ENCODE measurements around the gene TCF7L1.

The TCF7L1 gene

DNA sequence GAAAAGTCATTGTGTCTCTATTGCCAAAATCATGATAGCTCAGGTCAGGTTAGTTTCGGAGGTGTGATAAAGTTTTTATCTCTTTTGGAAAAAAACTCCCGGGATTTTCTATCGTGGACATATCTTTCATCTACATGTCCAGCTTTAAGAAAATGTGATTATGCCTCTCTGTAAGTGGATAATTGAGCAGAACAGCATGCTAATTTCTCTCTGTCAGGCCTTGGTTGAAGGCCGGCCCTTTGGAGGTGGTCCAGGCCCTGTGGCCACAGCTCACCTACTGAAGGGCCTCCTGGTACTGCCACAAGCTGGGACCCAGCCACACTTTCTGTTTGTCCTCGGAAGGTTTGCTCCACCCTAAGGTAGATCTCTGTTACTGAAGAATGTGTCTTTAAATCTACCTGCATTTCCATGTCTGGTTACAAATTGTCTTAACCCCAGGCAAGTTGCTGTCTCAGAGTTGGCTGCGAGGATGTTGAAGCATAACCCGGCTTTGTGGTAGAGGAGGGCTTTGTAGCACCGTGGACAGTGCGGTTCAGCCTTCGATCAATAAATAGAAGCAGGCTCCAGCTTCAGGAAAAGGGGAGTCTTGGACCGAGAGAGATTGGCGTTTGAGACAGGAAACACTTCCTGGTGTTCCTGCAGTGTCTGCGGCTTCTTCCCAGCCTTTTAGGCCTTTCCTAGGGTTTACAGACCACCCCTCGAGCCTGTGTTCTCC is 25.5 kb downstream of the TCF7L1 start:
- no peak overlapping the region for H3K4me3 ChIP-seq (ENCODE audit: low read depth, low read length)
- no peak for DNase-seq (ENCODE audit: low read depth)

DNA sequence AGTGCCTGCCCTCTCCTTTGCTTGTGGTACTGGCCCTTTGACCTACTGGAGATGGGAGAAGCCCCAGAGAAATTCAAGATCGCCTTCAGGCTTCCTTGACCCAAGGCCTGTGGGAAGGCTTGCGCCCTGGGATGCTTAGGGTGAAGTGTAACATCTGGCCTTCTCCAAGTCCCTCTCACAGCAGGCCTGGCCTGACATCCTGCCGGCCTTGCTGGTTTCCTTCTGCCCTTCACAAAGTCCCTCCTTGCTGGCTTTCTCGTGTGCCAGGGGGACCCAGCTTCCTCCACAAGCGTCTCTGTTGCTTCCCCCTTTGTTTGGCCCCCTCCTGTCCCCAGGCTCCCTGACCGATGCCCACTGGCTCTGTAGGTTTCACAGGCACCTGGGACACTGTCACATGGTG is 26.4 kb downstream of the TCF7L1 start:
- no peak overlapping the region for H3K4me3 ChIP-seq (ENCODE audit: low read depth, low read length)
- DNase-seq (ENCODE audit: low read depth), result no peak

DNA sequence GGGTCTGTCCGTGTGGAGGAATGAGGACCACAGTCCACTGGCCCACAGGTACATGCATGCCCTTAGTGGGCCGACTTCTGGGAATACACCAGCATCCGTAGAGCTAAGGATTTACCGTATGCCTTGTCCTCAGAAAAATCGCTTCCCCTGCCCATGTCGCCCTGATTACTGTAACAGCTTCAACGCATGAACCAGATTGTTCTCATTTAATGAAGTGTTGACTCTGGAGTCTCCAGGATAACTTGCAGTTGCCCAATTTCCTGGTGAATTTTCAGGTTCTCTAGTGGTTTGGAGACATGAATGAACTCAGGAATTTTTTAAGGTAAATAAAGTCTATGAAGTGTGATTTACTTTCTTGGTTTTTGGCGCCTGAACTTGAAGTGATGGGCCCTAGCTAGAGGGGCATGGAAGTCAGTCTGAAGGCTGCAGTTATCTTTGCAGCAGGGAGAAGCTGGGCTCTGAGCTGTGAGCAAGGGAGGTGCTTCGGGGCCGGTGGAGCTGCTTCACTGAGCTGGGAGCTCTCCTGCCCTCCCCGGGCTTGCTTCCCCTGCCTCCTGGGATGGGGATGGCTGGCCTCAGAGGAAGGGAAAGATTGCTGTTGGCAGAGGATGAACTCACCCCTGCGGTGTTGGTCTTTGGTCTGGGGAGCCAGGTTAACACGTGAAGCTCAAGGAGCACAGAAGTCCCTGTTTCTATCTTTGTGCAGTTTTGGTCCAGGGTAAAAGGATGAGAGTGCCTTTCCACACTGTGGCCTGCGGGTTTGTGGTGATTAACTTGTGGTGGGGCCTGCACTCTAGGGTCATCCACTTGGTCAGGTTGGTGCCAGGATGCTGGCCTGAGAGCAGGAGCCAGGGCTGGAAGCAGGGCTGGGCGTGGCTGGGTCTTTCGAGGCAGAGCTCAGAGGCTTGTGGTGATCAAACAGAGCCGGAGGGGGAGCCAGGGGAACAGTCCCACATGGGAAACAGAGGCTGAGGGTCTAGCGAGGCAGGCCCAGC is 28.1 kb downstream of the TCF7L1 start:
- DNase-seq (ENCODE audit: low read depth), result no peak
- H3K4me3 ChIP-seq (ENCODE audit: low read depth, low read length), result no peak overlapping the region

DNA sequence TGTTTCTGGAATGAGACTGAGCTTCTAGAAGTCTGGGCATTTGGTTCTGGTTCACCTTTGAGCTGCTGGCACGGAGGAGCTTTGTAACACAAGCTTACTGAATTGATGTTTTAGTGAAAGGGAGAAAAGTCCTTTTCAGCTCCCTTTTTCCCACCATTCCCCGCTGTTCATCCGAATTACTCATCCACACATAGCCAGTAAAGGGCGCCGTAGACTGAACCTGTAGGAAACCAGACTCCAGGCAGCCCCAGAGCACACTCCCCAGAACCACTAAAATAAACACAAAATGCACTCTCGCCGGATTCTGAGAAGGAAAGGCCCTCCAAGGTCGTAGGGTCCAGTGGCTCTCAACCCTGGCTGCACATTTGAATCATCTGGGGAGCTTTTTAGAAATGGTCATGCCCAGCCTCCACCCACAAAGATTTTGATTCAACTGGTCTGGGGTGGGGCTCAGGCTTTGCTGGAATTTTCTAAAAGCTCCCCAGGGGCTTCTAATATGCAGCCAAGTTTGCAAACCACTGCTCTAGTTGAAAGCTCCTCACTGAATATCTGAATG is 29.6 kb downstream of the TCF7L1 start:
- peak; percentile 83 for DNase-seq (ENCODE audit: low read depth)
- no peak overlapping the region for H3K4me3 ChIP-seq (ENCODE audit: low read depth, low read length)

DNA sequence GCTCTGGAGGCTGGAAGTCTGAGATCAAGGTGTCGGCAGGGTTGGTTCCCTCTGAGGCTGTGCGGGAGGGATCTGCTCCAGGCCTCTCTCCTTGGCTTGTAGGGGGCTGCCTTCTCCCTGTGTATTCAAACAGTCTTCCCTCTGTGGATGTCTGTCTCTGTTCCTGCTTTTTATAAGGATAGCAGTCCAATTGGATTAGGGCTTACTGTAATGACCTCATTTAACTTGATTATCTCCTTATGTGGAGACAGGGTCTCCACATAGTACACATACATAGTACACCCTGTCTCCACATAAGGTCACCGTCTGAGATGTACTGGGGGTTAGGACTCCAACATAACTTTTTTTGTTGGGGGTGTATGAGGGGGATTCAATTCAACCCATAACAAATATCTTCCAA is 30.5 kb downstream of the TCF7L1 start:
- DNase-seq (ENCODE audit: low read depth), result no peak

DNA sequence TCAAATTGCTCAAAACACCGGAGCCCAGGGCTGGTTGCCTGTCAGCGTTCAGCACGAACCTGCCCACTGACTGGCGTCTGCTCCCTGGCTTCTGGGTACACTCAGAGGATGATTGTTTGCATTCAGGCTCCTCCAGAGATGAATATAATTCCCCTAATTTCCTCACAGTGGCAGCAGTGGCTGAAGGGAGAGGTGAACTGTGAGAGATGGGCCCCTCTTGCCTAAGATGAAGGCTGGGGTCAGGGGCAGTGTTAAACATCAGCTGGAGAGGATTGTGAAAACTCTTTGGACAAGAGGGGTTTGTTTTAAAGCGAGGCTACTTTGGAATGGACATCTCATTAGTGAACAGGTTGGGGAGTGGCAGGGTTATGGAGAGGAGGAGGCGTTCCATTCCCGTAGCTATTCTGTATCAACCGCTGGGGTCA is 31.0 kb downstream of the TCF7L1 start:
- H3K4me3 ChIP-seq (ENCODE audit: low read depth, low read length), result no peak overlapping the region
- no peak for DNase-seq (ENCODE audit: low read depth)

More for the DNA sequence above, 30.5 kb downstream of the TCF7L1 start:
- H3K4me3 ChIP-seq (ENCODE audit: low read depth, low read length), result no peak overlapping the region

DNA sequence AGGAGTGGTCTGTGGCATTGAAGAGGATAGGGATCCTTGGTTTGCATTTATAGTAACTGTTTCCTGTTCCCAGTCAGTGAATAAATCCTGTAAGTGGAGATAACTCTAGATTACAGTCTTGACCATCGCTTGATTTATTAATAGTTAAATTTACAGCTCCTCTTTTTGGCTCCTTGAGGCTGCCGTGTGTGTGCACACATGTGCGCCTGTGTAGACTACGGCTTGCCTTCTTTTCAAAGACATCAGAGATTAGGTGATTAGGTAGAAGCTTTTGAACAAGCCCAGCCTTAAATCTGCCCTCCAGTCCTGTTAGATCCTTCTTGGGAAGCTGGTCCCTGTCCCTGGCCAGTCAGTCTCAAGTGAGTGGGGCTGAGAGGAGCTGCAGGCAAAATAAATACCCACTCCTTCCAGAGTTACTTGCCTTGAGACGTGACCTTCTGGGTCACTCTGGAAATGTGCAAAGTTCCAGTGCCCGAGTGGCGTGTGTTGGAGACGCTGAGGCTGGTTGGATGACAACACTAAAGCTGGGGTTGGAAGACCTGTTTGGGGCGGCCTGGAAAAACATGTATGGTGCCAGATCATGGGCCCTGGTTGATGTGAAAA is 32.0 kb downstream of the TCF7L1 start:
- no peak for DNase-seq (ENCODE audit: low read depth)
- no peak overlapping the region for H3K4me3 ChIP-seq (ENCODE audit: low read depth, low read length)

DNA sequence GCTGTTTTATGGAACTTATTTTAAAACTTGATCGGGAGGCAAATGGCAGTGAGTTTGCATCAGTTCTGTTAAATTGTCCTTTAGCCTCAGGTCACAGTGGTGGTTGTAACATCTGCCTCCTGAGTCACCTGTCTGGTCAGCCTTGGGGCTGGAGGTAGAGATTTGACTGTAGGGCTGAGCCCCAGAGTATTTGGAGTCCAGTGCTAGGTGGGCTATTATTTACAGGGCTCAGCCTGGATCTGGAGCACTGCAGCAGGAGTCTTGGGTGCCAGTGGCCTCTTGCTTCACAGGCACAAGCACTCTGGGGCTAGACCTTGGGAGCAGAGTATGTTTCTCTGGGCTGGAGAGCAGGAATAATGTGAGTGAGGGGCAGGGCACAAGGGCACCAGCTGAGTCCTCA is 32.8 kb downstream of the TCF7L1 start:
- no peak for DNase-seq (ENCODE audit: low read depth)
- no peak overlapping the region for H3K4me3 ChIP-seq (ENCODE audit: low read depth, low read length)

DNA sequence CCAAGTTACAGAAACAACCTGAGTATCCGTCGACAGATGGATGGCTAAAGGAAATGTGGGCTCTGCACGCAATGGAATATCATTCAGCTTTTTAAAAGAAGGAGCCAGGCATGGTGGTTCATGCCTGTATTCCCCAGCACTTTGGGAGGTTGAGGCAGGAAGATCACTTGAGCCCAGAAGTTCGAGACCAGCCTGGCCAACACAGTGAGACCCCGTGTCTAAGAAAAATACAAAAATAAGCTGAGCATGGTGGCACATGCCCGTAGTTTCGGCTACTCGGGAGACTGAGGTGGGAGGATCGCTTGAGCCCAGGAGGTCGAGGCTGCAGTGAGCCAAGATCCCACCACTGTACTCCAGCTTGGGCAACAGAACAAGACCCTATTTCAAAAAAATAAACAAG is 34.3 kb downstream of the TCF7L1 start:
- H3K4me3 ChIP-seq (ENCODE audit: low read depth, low read length), result no peak overlapping the region
- no peak for DNase-seq (ENCODE audit: low read depth)

DNA sequence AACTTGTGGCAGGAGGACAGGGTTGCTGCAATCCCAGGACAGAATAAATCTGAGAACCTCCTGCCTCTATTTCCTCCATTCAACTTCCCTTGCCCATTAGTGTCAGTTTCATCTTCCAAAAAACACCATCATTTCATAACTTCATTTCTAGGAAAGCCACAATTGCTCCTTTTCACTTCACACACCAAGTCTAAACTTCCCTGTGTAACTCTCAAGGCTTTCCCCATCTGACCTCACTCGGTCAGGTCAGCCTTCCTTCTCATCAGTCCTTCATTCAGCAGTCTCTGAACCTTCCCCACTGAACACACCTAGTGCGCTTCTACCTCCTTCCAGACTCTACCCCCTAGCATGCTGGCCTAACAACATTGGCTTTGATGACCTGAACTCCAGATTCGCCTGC is 35.8 kb downstream of the TCF7L1 start:
- no peak for DNase-seq (ENCODE audit: low read depth)
- no peak overlapping the region for H3K4me3 ChIP-seq (ENCODE audit: low read depth, low read length)

DNA sequence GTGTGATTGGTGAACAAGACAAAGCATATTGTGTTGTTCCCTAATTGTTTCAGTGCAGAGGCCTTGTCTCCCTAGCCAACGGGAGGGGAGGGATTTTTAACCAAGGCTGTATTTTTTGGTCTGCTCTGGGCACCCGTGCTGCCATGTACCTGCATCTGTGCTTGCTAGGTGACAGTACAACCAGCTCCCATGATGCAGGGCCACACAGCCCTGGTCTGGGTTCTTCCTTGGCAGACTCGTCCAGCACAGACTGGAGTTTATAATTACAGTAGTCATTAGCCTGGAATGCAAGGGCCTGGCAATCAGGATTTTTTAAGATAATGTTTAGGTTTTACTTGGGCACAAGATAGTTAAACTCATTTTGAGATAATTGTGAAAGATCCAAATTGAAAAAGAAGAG is 36.4 kb downstream of the TCF7L1 start:
- DNase-seq (ENCODE audit: low read depth), result no peak
- H3K4me3 ChIP-seq (ENCODE audit: low read depth, low read length), result no peak overlapping the region

DNA sequence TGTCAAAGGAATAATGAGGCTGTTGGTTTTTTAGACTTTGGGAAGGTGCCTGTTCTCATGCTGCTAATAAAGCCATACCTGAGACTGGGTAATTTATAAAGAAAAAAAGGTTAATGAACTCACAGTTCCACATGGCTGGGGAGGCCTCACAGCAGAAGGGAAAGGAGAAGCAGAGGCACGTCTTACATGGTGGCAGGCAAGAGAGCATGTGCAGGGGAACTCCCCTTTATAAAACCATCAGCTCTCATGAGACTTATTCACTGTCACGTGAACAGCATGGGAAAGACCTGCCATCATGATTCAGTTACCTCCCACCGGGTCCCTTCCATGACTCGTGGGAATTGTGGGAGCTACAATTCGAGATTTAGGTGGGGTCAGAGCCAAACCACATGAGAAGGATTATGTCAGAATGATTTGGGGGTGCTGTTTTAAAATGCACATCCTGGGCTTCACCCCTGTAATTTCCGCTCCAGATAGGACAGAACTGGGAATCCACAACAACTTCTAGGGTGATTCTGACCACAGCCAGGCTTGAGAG is 37.8 kb downstream of the TCF7L1 start:
- DNase-seq (ENCODE audit: low read depth), result no peak
- no peak overlapping the region for H3K4me3 ChIP-seq (ENCODE audit: low read depth, low read length)

DNA sequence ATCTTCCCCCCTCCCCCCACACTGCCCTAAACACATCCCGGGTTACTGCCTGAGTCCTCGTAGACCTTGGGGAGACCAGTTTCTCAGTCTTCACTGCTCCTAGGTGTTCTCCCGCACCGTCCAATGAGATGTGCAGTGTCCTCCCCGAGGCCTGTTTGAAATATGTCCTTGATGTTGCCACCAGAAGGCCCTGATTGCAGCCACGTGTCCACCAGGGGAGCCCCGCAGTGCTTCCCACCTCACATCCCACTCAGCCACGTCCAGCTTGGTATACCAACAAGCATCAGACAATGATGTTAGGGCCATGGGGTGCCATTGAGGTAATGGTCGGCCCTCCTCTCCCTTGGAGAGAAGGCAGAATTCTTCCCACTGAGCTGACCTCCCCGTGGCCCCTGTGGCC is 38.7 kb downstream of the TCF7L1 start:
- no peak overlapping the region for H3K4me3 ChIP-seq (ENCODE audit: low read depth, low read length)
- DNase-seq (ENCODE audit: low read depth), result no peak

DNA sequence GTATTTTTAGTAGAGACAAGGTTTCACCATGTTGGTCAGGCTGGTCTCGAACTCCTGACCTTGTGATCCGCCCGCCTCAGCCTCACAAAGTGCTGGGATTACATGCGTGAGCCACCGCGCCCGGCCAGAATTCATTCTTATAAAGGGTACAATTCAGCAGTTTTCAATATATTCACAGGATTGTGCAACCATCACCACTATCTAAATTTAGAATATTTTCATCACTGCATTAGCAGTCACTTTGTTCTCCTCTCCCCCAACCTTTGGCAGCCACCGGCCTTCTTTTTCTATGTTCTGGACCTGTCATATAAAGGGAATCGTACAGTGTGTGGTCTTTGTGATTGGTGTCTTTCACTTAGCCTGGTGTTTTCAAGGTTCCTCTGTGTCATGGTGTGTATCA is 40.7 kb downstream of the TCF7L1 start:
- DNase-seq (ENCODE audit: low read depth), result no peak
- no peak overlapping the region for H3K4me3 ChIP-seq (ENCODE audit: low read depth, low read length)

DNA sequence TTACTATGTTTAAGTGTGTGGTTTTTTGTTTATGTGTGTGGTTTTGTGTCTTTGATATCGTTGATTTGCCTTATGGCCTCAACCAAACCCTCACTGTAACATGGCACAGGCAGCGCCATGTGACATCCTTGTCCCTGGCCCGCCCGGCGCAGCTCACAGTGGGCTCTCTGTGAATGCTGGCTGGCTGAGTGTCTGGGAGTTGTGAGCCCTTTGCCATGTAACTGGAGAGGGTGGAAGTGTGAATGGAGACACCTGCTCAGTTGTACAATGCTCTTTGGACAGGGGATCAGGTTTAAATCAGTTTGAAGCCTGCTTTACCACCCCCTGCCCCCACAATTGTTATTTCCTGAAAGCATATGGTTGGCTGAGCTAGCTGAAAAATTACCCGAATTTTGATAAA is 41.8 kb downstream of the TCF7L1 start:
- no peak for DNase-seq (ENCODE audit: low read depth)
- H3K4me3 ChIP-seq (ENCODE audit: low read depth, low read length), result no peak overlapping the region

DNA sequence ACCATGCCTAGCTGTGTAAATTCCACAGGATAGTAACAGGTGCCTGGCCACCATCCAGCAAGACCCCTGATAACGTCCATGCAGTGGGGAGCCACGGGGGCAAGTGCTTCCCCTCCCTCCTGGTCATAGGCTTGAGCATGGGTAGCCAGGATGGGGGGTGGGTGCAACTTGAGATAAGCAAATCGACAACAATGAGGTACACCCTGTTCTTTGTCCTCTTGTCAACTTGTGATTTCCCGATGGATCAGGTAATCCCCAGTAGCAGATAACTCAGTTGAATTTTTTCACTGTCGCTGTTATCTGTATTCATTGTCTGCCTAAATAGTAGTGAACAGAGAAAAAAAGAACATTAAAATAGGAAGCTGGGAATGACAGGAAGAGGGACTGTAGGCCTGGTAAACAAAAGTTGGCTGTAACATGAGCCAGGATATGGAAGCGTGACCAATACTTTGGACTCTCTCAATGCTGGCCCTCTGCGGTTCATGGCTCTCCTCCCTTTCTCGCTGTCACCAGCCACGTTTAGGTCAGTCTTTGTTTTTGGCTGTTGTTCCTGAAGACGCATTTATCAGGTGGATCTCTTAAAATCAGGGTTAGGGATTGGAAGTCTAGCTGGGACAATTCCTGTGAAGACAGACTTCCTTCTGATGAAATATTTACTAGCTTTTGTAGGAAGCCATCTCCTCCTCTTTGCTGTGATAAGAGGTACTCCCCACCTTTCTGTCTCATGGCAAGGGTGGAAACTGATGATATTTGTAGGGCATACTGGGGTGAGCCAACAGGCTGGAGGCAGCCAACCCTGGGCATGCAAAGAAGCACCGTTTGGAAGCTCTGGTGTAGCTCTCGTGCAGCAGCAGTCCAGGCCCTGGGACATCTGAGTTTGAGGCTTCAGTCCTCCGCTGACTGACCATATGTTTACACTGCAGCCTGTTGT is 42.4 kb downstream of the TCF7L1 start:
- no peak overlapping the region for H3K4me3 ChIP-seq (ENCODE audit: low read depth, low read length)
- no peak for DNase-seq (ENCODE audit: low read depth)

DNA sequence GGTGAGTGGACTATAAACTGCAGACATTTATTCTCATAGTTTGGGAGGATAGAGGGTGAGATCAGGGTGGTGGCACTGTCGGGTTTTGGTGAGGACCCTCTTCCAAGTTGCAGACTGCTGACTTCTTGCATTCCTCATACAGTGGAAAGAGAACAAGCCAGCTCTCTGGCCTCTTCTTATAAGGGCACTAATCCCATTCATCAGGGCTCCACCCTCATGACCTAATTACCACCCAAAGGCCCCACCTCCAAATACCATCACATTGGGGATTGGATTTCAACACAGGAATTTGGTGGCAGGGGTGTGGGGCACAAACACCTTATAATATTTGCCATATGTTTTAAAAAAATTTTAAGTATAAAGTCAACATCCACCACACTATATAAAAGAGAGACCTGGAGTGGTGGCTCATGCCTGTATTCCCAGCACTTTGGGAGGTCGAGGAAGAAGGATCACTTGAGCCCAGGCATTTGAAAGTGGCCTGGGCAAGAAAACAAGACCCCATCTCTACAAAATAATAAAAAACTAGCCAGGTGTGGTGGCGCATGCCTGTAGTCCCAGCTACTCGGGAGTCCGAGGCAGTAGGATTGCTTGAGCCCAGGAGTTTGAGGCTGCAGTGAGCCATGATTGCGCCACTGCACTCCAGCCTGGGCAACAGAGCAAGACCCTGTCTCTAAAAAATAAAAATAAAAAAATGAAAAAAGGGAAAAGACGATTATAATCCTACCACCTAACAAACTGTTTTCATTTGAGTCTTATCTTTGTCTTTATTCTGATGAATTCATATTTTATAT is 44.0 kb downstream of the TCF7L1 start:
- no peak for DNase-seq (ENCODE audit: low read depth)
- no peak overlapping the region for H3K4me3 ChIP-seq (ENCODE audit: low read depth, low read length)

DNA sequence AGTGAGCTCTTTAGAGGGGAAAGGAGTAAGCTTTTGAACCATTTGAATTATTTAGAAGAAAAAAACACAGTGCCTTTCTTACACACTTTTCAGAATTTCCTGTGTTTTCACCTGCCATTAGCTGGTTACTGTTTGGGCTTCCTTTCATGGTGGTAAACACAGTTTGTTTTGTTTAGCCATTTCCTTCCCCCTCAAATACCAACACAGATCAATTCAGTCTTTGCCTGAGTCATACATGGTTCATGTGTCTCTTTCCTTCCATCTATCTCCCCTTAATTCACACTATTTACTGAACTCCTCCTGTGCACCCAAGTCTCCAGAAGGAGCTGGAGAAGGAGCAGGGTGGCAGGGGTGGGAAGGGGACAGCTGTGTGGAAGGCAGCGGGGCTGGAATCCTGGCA is 45.0 kb downstream of the TCF7L1 start:
- H3K4me3 ChIP-seq (ENCODE audit: low read depth, low read length), result no peak overlapping the region
- DNase-seq (ENCODE audit: low read depth), result no peak
